CD4-positive, CD25-positive, alpha-beta regulatory T cell (primary cell): ENCODE data around the gene HDAC9. TPM values are rescaled to one million over a fixed set of nuclear protein-coding genes. Genes with fewer than 3 reads are reported as not detected.

Source experiments
- ATAC-seq, 2 donors: fragments of 150-1000 bp; cut with Tn5 transposase; one replicate each; pipeline ENCODE4 v1.10.0; 2021; ENCODE audit warnings: low read depth in 2 of 2, moderate number of reproducible peaks in 2 of 2, moderate library complexity in 1 of 2
- DNase-seq, 3 donors: peaks; one replicate each; pipeline versions ENCODE4 v3.0.0 to v3.0.0-alpha.2; 2012 to 2022; ENCODE audit warnings: mixed read lengths in 1 of 3
- H3K27ac ChIP-seq: one replicate; pipeline ENCODE4 v1.7.0; 2013; ENCODE audit warnings: mild to moderate bottlenecking, low read length; ENCODE audit not compliant: insufficient read depth, poor library complexity, severe bottlenecking
- H3K27me3 ChIP-seq: one replicate; pipeline ENCODE4 v1.7.0; 2013; ENCODE audit warnings: low read length; ENCODE audit not compliant: control insufficient read depth, insufficient read depth
- H3K36me3 ChIP-seq: one replicate; pipeline ENCODE4 v1.7.0; 2013; ENCODE audit warnings: mild to moderate bottlenecking, low read length, moderate library complexity; ENCODE audit not compliant: control insufficient read depth, insufficient read depth
- H3K4me1 ChIP-seq: 2 replicates; pipeline ENCODE4 v1.7.0; 2013; ENCODE audit warnings: mild to moderate bottlenecking, low read length; ENCODE audit not compliant: insufficient read depth, control insufficient read depth, poor library complexity, severe bottlenecking
- H3K4me3 ChIP-seq: one replicate; pipeline ENCODE4 v1.7.0; 2013; ENCODE audit warnings: low read depth, mild to moderate bottlenecking, low read length, moderate library complexity
- H3K9me3 ChIP-seq, 2 experiments: 1 replicate in 1 of 2; 2 replicates in 1 of 2; pipeline ENCODE4 v1.7.0; 2013; ENCODE audit warnings: low read length in 2 of 2, mild to moderate bottlenecking in 1 of 2, moderate library complexity in 1 of 2; ENCODE audit not compliant: control insufficient read depth in 2 of 2
- H3K27ac Mint-ChIP-seq, 3 donors: one replicate each; pipeline ENCODE4 v1.8.0; 2020 to 2022; ENCODE audit warnings: mild to moderate bottlenecking in 3 of 3, mixed read lengths in 3 of 3, moderate library complexity in 2 of 3
- H3K27me3 Mint-ChIP-seq: one replicate; pipeline ENCODE4 v1.8.0; 2022; ENCODE audit warnings: mild to moderate bottlenecking, mixed read lengths
- H3K36me3 Mint-ChIP-seq: one replicate; pipeline ENCODE4 v1.8.0; 2020; ENCODE audit warnings: mixed read lengths
- H3K4me1 Mint-ChIP-seq, 4 donors: one replicate each; pipeline ENCODE4 v1.8.0; 2020 to 2022; ENCODE audit warnings: mixed read lengths in 4 of 4, mild to moderate bottlenecking in 1 of 4
- H3K4me3 Mint-ChIP-seq, 4 donors: one replicate each; pipeline ENCODE4 v1.8.0; 2020 to 2022; ENCODE audit warnings: mild to moderate bottlenecking in 4 of 4, mixed read lengths in 4 of 4, moderate library complexity in 3 of 4
- H3K9me3 Mint-ChIP-seq, 7 donors: one replicate each; pipeline ENCODE4 v1.8.0; 2020 to 2022; ENCODE audit warnings: mixed read lengths in 7 of 7, mild to moderate bottlenecking in 3 of 7, moderate library complexity in 2 of 7
- polyA plus RNA-seq, 4 donors: library from polyadenylated mRNA; unstranded; fragments of 300-500 nt; fragmentation: Illumina TruSeq; gene quantifications; one replicate each; pipeline ENCODE4 v1.2.3, GENCODE V29; 2021
- total RNA-seq: library from RNA; stranded (reverse); gene quantifications from one replicate; pipeline ENCODE4 v1.2.3, GENCODE V29; 2022

Gene HDAC9
- total and polyA plus RNA-seq, 5 donors from 2014 or later: 4.1 to 23.7 (median 10.4) TPM

DNA sequence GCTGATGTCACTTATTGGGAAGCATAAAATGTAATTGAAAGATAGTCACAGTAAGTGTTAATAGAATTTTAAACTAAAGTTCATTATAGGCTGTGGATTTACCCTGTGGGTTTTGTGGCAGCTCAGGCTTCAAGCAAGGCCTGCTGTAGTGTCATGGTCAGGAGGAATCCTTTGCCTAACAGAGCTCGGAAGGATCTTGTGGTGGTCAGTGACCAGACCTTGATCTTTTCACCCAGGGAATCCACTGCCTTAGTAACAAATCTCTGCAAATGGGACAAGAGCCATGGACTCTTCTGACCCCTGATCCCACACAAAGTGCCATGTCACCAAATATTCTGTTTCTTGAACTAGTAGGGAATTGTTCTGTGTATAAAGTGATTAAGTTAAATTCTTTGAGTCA, 20.6 kb upstream of the HDAC9 start:
- DNase-seq: no peak
- no peak overlapping the region for H3K4me3 Mint-ChIP-seq
- Histone ChIP-seq H3K27me3 (no peaks in the 10 kb centered on the region), H3K36me3 (no peaks in the 10 kb centered on the region), H3K4me1 (no peaks in the 10 kb centered on the region), H3K27ac (no peak overlapping the region), H3K9me3 (no peaks in the 10 kb centered on the region), H3K4me3 (no peak overlapping the region)
- no peak for ATAC-seq
- no peaks in the 10 kb centered on the region for H3K9me3 Mint-ChIP-seq
- H3K4me1 Mint-ChIP-seq: no peaks in the 10 kb centered on the region
- H3K27me3 Mint-ChIP-seq: no peaks in the 10 kb centered on the region
- no peaks in the 10 kb centered on the region for H3K36me3 Mint-ChIP-seq
- H3K27ac Mint-ChIP-seq: no peak overlapping the region

GRCh38 chr7:18475488-18475887, 20.1 kb upstream of the HDAC9 start:
- no peaks in the 10 kb centered on the region for H3K4me1 ChIP-seq
- H3K27ac ChIP-seq: no peak overlapping the region
- no peaks in the 10 kb centered on the region for H3K9me3 ChIP-seq
- H3K9me3 Mint-ChIP-seq: no peaks in the 10 kb centered on the region
- no peak overlapping the region for H3K4me3 Mint-ChIP-seq
- H3K27me3 ChIP-seq: no peaks in the 10 kb centered on the region
- H3K27me3 Mint-ChIP-seq: no peaks in the 10 kb centered on the region
- DNase-seq (no peak), ATAC-seq (no peak)
- no peaks in the 10 kb centered on the region for H3K36me3 Mint-ChIP-seq
- no peak overlapping the region for H3K4me3 ChIP-seq
- no peaks in the 10 kb centered on the region for H3K36me3 ChIP-seq
- no peak overlapping the region for H3K27ac Mint-ChIP-seq
- no peaks in the 10 kb centered on the region for H3K4me1 Mint-ChIP-seq

DNA sequence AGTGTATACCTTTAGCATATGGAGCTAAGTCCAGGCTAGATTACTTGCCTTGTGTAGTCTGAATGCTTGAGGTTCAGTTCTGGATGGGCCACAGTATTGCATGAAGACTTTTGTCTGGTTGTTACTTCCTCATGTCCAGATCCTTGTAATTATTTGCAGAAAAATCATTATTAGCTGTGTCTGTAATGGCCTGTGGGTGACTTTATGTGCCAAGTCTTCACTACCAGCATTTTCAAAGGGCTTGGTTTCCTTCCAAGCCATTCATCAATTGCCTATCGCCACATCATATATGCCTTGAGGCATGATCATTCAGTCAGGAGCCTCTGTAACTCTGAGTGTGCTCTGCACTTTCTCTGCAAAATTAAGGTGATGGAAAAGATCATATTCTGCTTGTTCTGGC, 13.8 kb upstream of the HDAC9 start:
- DNase-seq: no peak
- no peaks in the 10 kb centered on the region for H3K36me3 Mint-ChIP-seq
- no peaks in the 10 kb centered on the region for H3K9me3 ChIP-seq
- no peak overlapping the region for H3K27ac Mint-ChIP-seq
- no peaks in the 10 kb centered on the region for H3K36me3 ChIP-seq
- no peaks in the 10 kb centered on the region for H3K27me3 Mint-ChIP-seq
- H3K4me3 Mint-ChIP-seq: no peak overlapping the region
- no peak overlapping the region for H3K27ac ChIP-seq
- no peak overlapping the region for H3K4me3 ChIP-seq
- H3K4me1 Mint-ChIP-seq: no peaks in the 10 kb centered on the region
- no peaks in the 10 kb centered on the region for H3K27me3 ChIP-seq
- peaks cover 0 to 4% (median 0%) of the 10 kb centered on the region in 7 donors for H3K9me3 Mint-ChIP-seq
- H3K4me1 ChIP-seq: no peaks in the 10 kb centered on the region
- ATAC-seq: no peak

- H3K27ac Mint-ChIP-seq: no peak overlapping the region
- no peaks in the 10 kb centered on the region for H3K4me1 Mint-ChIP-seq
- H3K9me3 Mint-ChIP-seq: no peaks in the 10 kb centered on the region
- no peaks in the 10 kb centered on the region for H3K36me3 ChIP-seq
- H3K36me3 Mint-ChIP-seq: no peaks in the 10 kb centered on the region
- H3K27me3 Mint-ChIP-seq: no peaks in the 10 kb centered on the region
- no peaks in the 10 kb centered on the region for H3K4me1 ChIP-seq
- H3K4me3 ChIP-seq: no peak overlapping the region
- H3K9me3 ChIP-seq: no peaks in the 10 kb centered on the region
- no peak for ATAC-seq
- H3K27me3 ChIP-seq: no peaks in the 10 kb centered on the region
- no peak overlapping the region for H3K4me3 Mint-ChIP-seq
- no peak overlapping the region for H3K27ac ChIP-seq
- DNase-seq: no peak
These were observed 7.5 kb upstream of the HDAC9 start for GRCh38 chr7:18488049-18488448.

DNA sequence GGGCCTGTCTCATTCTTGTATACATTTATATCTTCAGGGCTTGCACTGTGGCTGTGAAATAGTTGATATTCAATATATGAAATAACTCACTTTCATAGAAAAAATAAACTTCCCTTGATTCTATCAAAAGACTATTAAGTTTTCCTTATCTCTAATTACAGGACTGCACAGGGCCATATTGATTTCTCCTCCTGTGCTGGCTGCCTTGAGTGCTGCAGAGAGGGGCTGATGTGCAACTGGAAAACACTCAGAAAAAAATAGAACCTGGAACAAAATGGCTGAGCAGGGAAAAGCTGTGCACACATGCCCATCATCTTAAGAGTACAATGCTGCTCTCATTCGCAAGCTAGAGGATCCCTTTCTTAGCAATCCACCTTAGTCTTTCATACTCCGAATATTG, 5.9 kb upstream of the HDAC9 start:
- H3K27me3 Mint-ChIP-seq: no peaks in the 10 kb centered on the region
- H3K27me3 ChIP-seq: no peaks in the 10 kb centered on the region
- DNase-seq (no peak), ATAC-seq (no peak)
- no peaks in the 10 kb centered on the region for H3K4me1 Mint-ChIP-seq
- H3K4me3 ChIP-seq: no peak overlapping the region
- no peaks in the 10 kb centered on the region for H3K36me3 Mint-ChIP-seq
- no peaks in the 10 kb centered on the region for H3K9me3 ChIP-seq
- H3K4me1 ChIP-seq: no peaks in the 10 kb centered on the region
- H3K27ac Mint-ChIP-seq: no peak overlapping the region
- no peaks in the 10 kb centered on the region for H3K36me3 ChIP-seq
- no peak overlapping the region for H3K27ac ChIP-seq
- H3K4me3 Mint-ChIP-seq: no peak overlapping the region
- H3K9me3 Mint-ChIP-seq: no peaks in the 10 kb centered on the region

- peaks cover 0 to 8% (median under 1%) of the 10 kb centered on the region in 4 donors for H3K4me1 Mint-ChIP-seq
- H3K27me3 Mint-ChIP-seq: no peaks in the 10 kb centered on the region
- H3K27ac ChIP-seq: no peak overlapping the region
- no peak overlapping the region for H3K4me3 ChIP-seq
- ATAC-seq (no peak), DNase-seq (no peak)
- H3K4me3 Mint-ChIP-seq: no peak overlapping the region
- no peaks in the 10 kb centered on the region for H3K9me3 ChIP-seq
- H3K4me1 ChIP-seq: no peaks in the 10 kb centered on the region
- H3K9me3 Mint-ChIP-seq: no peaks in the 10 kb centered on the region
- H3K27me3 ChIP-seq: no peaks in the 10 kb centered on the region
- H3K27ac Mint-ChIP-seq: no peak overlapping the region
- H3K36me3 Mint-ChIP-seq: no peaks in the 10 kb centered on the region
- no peaks in the 10 kb centered on the region for H3K36me3 ChIP-seq
These were observed 3.7 kb upstream of the HDAC9 start for GRCh38 chr7:18491871-18492270.

- peaks cover 0 to 8% (median under 1%) of the 10 kb centered on the region in 4 donors for H3K4me1 Mint-ChIP-seq
- H3K27ac Mint-ChIP-seq: no peak overlapping the region
These were observed 1.1 kb upstream of the HDAC9 start for GRCh38 chr7:18494406-18494805.

GRCh38 chr7:18494821-18495408, 634 bp upstream of the HDAC9 start:
- Histone ChIP-seq H3K36me3 (no peaks in the 10 kb centered on the region), H3K9me3 (no peaks in the 10 kb centered on the region), H3K4me1 (no peaks in the 10 kb centered on the region), H3K27me3 (no peaks in the 10 kb centered on the region), H3K4me3 (peak overlapping the region; percentile 51), H3K27ac (no peak overlapping the region)
- Mint-ChIP-seq H3K9me3 (no peaks in the 10 kb centered on the region), H3K27ac (peak overlapping the region in 1 of 3 donors; percentile 36), H3K27me3 (no peaks in the 10 kb centered on the region), H3K4me3 (peak overlapping the region in 3 of 4 donors; percentile 39 to 86 (median 73)), H3K36me3 (no peaks in the 10 kb centered on the region), H3K4me1 (peaks cover 0 to 8% (median under 1%) of the 10 kb centered on the region in 4 donors)
- no peak for ATAC-seq
- no peak for DNase-seq

More at GRCh38 chr7:18494406-18494805, 1.1 kb upstream of the HDAC9 start:
- Mint-ChIP-seq H3K9me3 (no peaks in the 10 kb centered on the region), H3K27me3 (no peaks in the 10 kb centered on the region), H3K36me3 (no peaks in the 10 kb centered on the region), H3K4me3 (no peak overlapping the region)
- H3K27me3 ChIP-seq: no peaks in the 10 kb centered on the region
- H3K9me3 ChIP-seq: no peaks in the 10 kb centered on the region
- no peaks in the 10 kb centered on the region for H3K36me3 ChIP-seq
- no peak overlapping the region for H3K27ac ChIP-seq
- no peak overlapping the region for H3K4me3 ChIP-seq
- H3K4me1 ChIP-seq: no peaks in the 10 kb centered on the region
- ATAC-seq (no peak), DNase-seq (no peak)
